GM12878 (cell line): ENCODE measurements around the gene MRPL33. TPM values are rescaled to one million over a fixed set of nuclear protein-coding genes. Genes with fewer than 3 reads are reported as not detected.

ENCODE experiments used
- ATAC-seq: fragments of 200-7000 bp; cut with Tn5 transposase; 3 replicates; pipeline ENCODE4 v1.9.1; 2020; ENCODE audit warnings: mild to moderate bottlenecking, moderate library complexity
- BruUV-seq: library from RNA; stranded (reverse); fragments of 400-500 nt; replicated peaks from 2 replicates; lab custom pipeline; 2021; lab: Mats Ljungman, UMichigan
- CTCF ChIA-PET: fragments of 300-600 bp; sonication (Branson Sonifier 250); formaldehyde crosslinking; extraction: SDS; loops from one replicate; lab custom pipeline; 2021; ENCODE audit warnings: inconsistent platforms; lab: Yijun Ruan, JAX
- POLR2A ChIA-PET: fragments of 350-600 bp; formaldehyde crosslinking; extraction: SDS; loops from one replicate; lab custom pipeline; 2021; ENCODE audit warnings: inconsistent platforms; lab: Charles Lee
- RAD21 ChIA-PET: fragments of 300-600 bp; sonication (Branson Sonifier 250); formaldehyde crosslinking; loops from one replicate; lab custom pipeline; 2023; ENCODE audit warnings: antibody characterized with exemption; ENCODE audit not compliant: unreplicated experiment; lab: Charles Lee
- SMC1A ChIA-PET: fragments of 300-600 bp; sonication (Branson Sonifier 250); formaldehyde crosslinking; loops from one replicate; lab custom pipeline; 2023; ENCODE audit not compliant: unreplicated experiment, uncharacterized antibody; lab: Charles Lee
- DNase-seq: peaks from one replicate; pipeline ENCODE4 v3.0.0-alpha.2; 2011; ENCODE audit warnings: low read depth, low spot score
- FAIRE-seq: peaks from 3 replicates; lab custom pipeline; 2011; peaks lifted over from hg19 to GRCh38; lab: Jason Lieb, UNC
- H2AFZ ChIP-seq: 2 replicates; pipeline ENCODE4 v1.6.0; 2011; ENCODE audit warnings: low read depth, low read length, control low read depth; ENCODE audit not compliant: control insufficient read depth
- H3K27ac ChIP-seq: 2 replicates; pipeline ENCODE4 v1.5.1; 2011; ENCODE audit warnings: control low read depth; ENCODE audit not compliant: control insufficient read depth, insufficient read depth
- H3K27me3 ChIP-seq, 2 experiments: replicated peaks in 1 of 2; 2 replicates each; pipeline versions ENCODE4 v1.6.0 to v1.6.1; 2011; ENCODE audit warnings: low read length in 1 of 2; ENCODE audit not compliant: control insufficient read depth in 2 of 2, insufficient read depth in 2 of 2
- H3K36me3 ChIP-seq, 2 experiments: 2 replicates each; pipeline ENCODE4 v1.5.1; 2011; ENCODE audit warnings: low read length in 1 of 2; ENCODE audit not compliant: control insufficient read depth in 2 of 2, insufficient read depth in 2 of 2
- H3K4me1 ChIP-seq: 2 replicates; pipeline ENCODE4 v1.6.1; 2011; ENCODE audit warnings: mild to moderate bottlenecking, low read length, moderate library complexity, mixed read lengths; ENCODE audit not compliant: control insufficient read depth, insufficient read depth
- H3K4me2 ChIP-seq: 2 replicates; pipeline ENCODE4 v1.6.0; 2011; ENCODE audit warnings: control low read depth; ENCODE audit not compliant: control insufficient read depth, insufficient read depth
- H3K4me3 ChIP-seq: fragments of 200-600 bp; sonication (generic); 2 replicates; pipeline ENCODE4 v1.5.1; 2016
- H3K79me2 ChIP-seq: 2 replicates; pipeline ENCODE4 v1.6.0; 2011; ENCODE audit warnings: low read length; ENCODE audit not compliant: control insufficient read depth, insufficient read depth
- H3K9ac ChIP-seq: 2 replicates; pipeline ENCODE4 v1.8.0; 2011; ENCODE audit warnings: low read length, control low read depth, mixed read lengths; ENCODE audit not compliant: control insufficient read depth, insufficient read depth
- H3K9me3 ChIP-seq: replicated peaks from 3 replicates; pipeline ENCODE4 v1.5.1; 2011; ENCODE audit warnings: mild to moderate bottlenecking, low read length; ENCODE audit not compliant: control insufficient read depth, insufficient read depth
- H4K20me1 ChIP-seq: 2 replicates; pipeline ENCODE4 v1.6.0; 2011; ENCODE audit not compliant: control insufficient read depth, insufficient read depth
- BCLAF1 ChIP-seq: fragments of 450-650 bp; IDR thresholded peaks from 2 replicates; pipeline ENCODE4 v1.6.1; 2017; ENCODE audit warnings: antibody characterized with exemption, mild to moderate bottlenecking, moderate library complexity
- CHD1 ChIP-seq: IDR thresholded peaks from 2 replicates; pipeline ENCODE4 v1.6.1; 2012; ENCODE audit warnings: low read depth, low read length, improper control_type of control experiment
- CHD4 ChIP-seq: fragments of 200-600 bp; sonication (generic); IDR thresholded peaks from 2 replicates; pipeline ENCODE4 v1.6.1; 2016; ENCODE audit warnings: mild to moderate bottlenecking
- IRF4 ChIP-seq: IDR thresholded peaks from 2 replicates; pipeline ENCODE4 v1.6.1; 2011; ENCODE audit warnings: low read depth, low read length
- NBN ChIP-seq: fragments of 450-650 bp; IDR thresholded peaks from 2 replicates; pipeline ENCODE4 v1.6.1; 2016
- NFIC ChIP-seq: IDR thresholded peaks from 2 replicates; pipeline ENCODE4 v1.6.1; 2012; ENCODE audit warnings: low read depth, mild to moderate bottlenecking, inconsistent platforms, low read length, moderate library complexity
- NFYA ChIP-seq: IDR thresholded peaks from 2 replicates; pipeline ENCODE4 v1.6.1; 2011; ENCODE audit warnings: low read depth, mild to moderate bottlenecking, low read length, improper control_type of control experiment, borderline replicate concordance
- POU2F2 ChIP-seq: IDR thresholded peaks from 3 replicates; pipeline ENCODE4 v1.6.1; 2011; ENCODE audit warnings: low read depth, mild to moderate bottlenecking, low read length, borderline replicate concordance
- STAT1 ChIP-seq: fragments of 450-650 bp; conservative IDR thresholded peaks from 2 replicates; pipeline ENCODE4 v1.6.1; 2014; ENCODE audit warnings: antibody characterized with exemption, mild to moderate bottlenecking
- TCF12 ChIP-seq: IDR thresholded peaks from 2 replicates; pipeline ENCODE4 v1.6.1; 2011; ENCODE audit warnings: low read depth, mild to moderate bottlenecking, low read length
- ZBED1 ChIP-seq: IDR thresholded peaks from 2 replicates; pipeline ENCODE4 v1.6.1; 2016; ENCODE audit warnings: borderline replicate concordance
- WGBS: methylation state at CpG from one replicate; pipeline ENCODE4 v1.1.6; 2016; ENCODE audit warnings: low lambda C conversion rate; ENCODE audit not compliant: insufficient replicate concordance, insufficient coverage; ENCODE audit errors: missing lambda C conversion rate; 5-methylcytosine and 5-hydroxymethylcytosine counted together
- in situ Hi-C: fragments of 300-500 bp; cut with MboI; formaldehyde crosslinking; loops from 9 replicates; pipeline ENCODE4 v1.14.3; 2018; ENCODE audit warnings: mixed read lengths
- intact Hi-C: fragments of 100-400 bp; cut with micrococcal nuclease; formaldehyde crosslinking; loops from one replicate; pipeline ENCODE4 v1.14.2; 2022; ENCODE audit not compliant: unreplicated experiment
- polyA plus RNA-seq, 11 experiments: library from polyadenylated mRNA; depleted of rRNA in 4 of 11; unstranded in 6 of 11; stranded (reverse) in 5 of 11; fragments of >200 nt; fragmentation: Nextera tagmentation in 4 of 11; fragmentation: Illumina TruSeq in 1 of 11; extraction: Ambion mirVana in 4 of 11; extraction: Trizol in 1 of 11; gene quantifications; 1 replicate in 1 of 11; 2 replicates in 10 of 11; pipeline versions ENCODE4 v1.2.1 to v1.2.3, GENCODE V29; 2011 to 2016; ENCODE audit warnings: inconsistent platforms in 2 of 11, missing spikeins in 2 of 11, low read depth in 1 of 11
- total RNA-seq, 4 experiments: library from RNA; depleted of rRNA in 3 of 4; stranded (reverse); fragments of >200 nt in 3 of 4; fragmentation: Illumina TruSeq in 1 of 4; extraction: Trizol in 1 of 4; gene quantifications; 2 replicates each; pipeline versions ENCODE4 v1.2.1 to v1.2.3, GENCODE V29; 2013 to 2021

The MRPL33 gene
- total and polyA plus RNA-seq, 10 of the 15 experiments (the other 5 are each of a cell fraction or from before 2014, with no cell fraction given), result 50.1 to 318 (median 160) TPM

- in situ Hi-C loops, result no loop called here
- FAIRE-seq (no peak), ATAC-seq (no peak), DNase-seq (no peak)
- BruUV-seq, result no TSS peak
- Histone ChIP-seq H3K27me3 (no peaks in the 10 kb centered on the region), H3K9me3 (no peaks in the 10 kb centered on the region), H3K4me3 (no peak overlapping the region), H3K9ac (no peak overlapping the region), H3K4me1 (no peaks in the 10 kb centered on the region), H4K20me1 (no peaks in the 10 kb centered on the region), H3K36me3 (no peaks in the 10 kb centered on the region), H2AFZ (no peak overlapping the region), H3K4me2 (no peak overlapping the region), H3K79me2 (no peaks in the 10 kb centered on the region), H3K27ac (no peak overlapping the region)
- ChIA-PET RAD21 (no interaction called here), CTCF (no interaction called here), SMC1A (interaction anchor here (0.6 kb wide), 1 partner anchor 295 kb away, joined by 3 read pairs; no protein-coding TSS in a partner anchor), POLR2A (no interaction called here)
- TF ChIP-seq BCLAF1, result no peak
- no peak for TF ChIP-seq TCF12
- TF ChIP-seq CHD1, result no peak
- no peak for TF ChIP-seq NBN
- TF ChIP-seq STAT1, result no peak
- no peak for TF ChIP-seq CHD4
- TF ChIP-seq NFIC, result no peak
- TF ChIP-seq NFYA, result no peak
- TF ChIP-seq IRF4, result no peak
- TF ChIP-seq ZBED1, result no peak
- no peak for TF ChIP-seq POU2F2
- WGBS, result 69% methylated on average over 4 of the region's 4 CpGs
- intact Hi-C loops, result no loop called here
Measured at GRCh38 chr2:27799646-27800010, 28.1 kb downstream of the MRPL33 start.
